GM12878 (cell line): ENCODE measurements around the gene AGTPBP1.

ENCODE experiments used
- CBX3 ChIP-seq: fragments of 200-600 bp; sonication (generic); IDR thresholded peaks from 2 replicates; pipeline ENCODE4 v1.6.1; 2016; ENCODE audit warnings: low read depth, borderline replicate concordance
- CTCF ChIP-seq, 3 experiments: IDR thresholded peaks in 2 of 3; conservative IDR thresholded peaks in 1 of 3; 2 replicates each; pipeline ENCODE4 v1.5.1; 2011; ENCODE audit warnings: low read depth in 3 of 3, low read length in 3 of 3, mild to moderate bottlenecking in 3 of 3, control low read depth in 2 of 3, moderate library complexity in 2 of 3, inconsistent platforms in 1 of 3, mixed read lengths in 1 of 3; ENCODE audit not compliant: control insufficient read depth in 2 of 3, insufficient read depth in 1 of 3; ENCODE audit errors: extremely low read depth in 1 of 3
- DPF2 ChIP-seq: fragments of 450-650 bp; IDR thresholded peaks from 2 replicates; pipeline ENCODE4 v1.6.1; 2017; ENCODE audit warnings: mild to moderate bottlenecking
- ESRRA ChIP-seq: IDR thresholded peaks from 2 replicates; pipeline ENCODE4 v1.6.1; 2012; ENCODE audit warnings: mild to moderate bottlenecking, low read length, improper control_type of control experiment
- POLR2A ChIP-seq: IDR thresholded peaks from 2 replicates; pipeline ENCODE4 v1.6.1; 2011; ENCODE audit warnings: low read depth, mild to moderate bottlenecking, low read length
- POLR2AphosphoS2 ChIP-seq: IDR thresholded peaks from 2 replicates; pipeline ENCODE4 v1.6.1; 2011; ENCODE audit warnings: low read depth, mild to moderate bottlenecking, low read length, improper control_type of control experiment, moderate library complexity
- ZZZ3 ChIP-seq: IDR thresholded peaks from 2 replicates; pipeline ENCODE4 v1.6.1; 2011; ENCODE audit warnings: low read depth; ENCODE audit not compliant: control insufficient read depth, insufficient read length
- TF ChIP-seq, protein P1 (sequence below): IDR thresholded peaks from 2 replicates; pipeline ENCODE4 v1.6.1; 2012; ENCODE audit warnings: low read depth, low read length, improper control_type of control experiment

GRCh38 chr9:85738509-85738908 is 3.2 kb downstream of the AGTPBP1 start:
- TF ChIP-seq POLR2A (no peak), POLR2AphosphoS2 (no peak), DPF2 (no peak), CTCF (IDR thresholded peaks at IDR 0.05 in 2 of 3, conservative IDR thresholded peaks at IDR 0.05 in 1 of 3; ENCODE audit: control insufficient read depth in 2 of 3, extremely low read depth in 1 of 3, insufficient read depth in 1 of 3, low read depth in 3 of 3, low read length in 3 of 3) (no peak), ESRRA (no peak), CBX3 (no peak), ZZZ3 (no peak)
- TF ChIP-seq, protein P1, sequence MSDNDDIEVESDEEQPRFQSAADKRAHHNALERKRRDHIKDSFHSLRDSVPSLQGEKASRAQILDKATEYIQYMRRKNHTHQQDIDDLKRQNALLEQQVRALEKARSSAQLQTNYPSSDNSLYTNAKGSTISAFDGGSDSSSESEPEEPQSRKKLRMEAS = no peak
